WERI-Rb-1 (cell line): Measurements from ENCODE around the gene KSR1.

Experiments used
- DNase-seq: peaks from one replicate; pipeline ENCODE4 v3.0.0-alpha.2; 2020
- H3K27ac ChIP-seq: fragments of 250-450 bp; sonication (Bioruptor Pico); 2 replicates; pipeline ENCODE4 v1.5.1; 2020; ENCODE audit warnings: mild to moderate bottlenecking, moderate library complexity
- H3K27me3 ChIP-seq: fragments of 250-450 bp; sonication (Bioruptor Pico); 2 replicates; pipeline ENCODE4 v1.5.1; 2021; ENCODE audit warnings: mild to moderate bottlenecking, low read depth, moderate library complexity; ENCODE audit not compliant: insufficient read depth, severe bottlenecking
- H3K36me3 ChIP-seq: fragments of 250-450 bp; sonication (Bioruptor Pico); 2 replicates; pipeline ENCODE4 v1.5.1; 2020; ENCODE audit warnings: mild to moderate bottlenecking, moderate library complexity
- H3K4me3 ChIP-seq: 2 replicates; pipeline ENCODE4 v1.5.1; 2011; ENCODE audit warnings: low read depth, mild to moderate bottlenecking, control low read depth, low read length
- H3K9me3 ChIP-seq: fragments of 250-450 bp; sonication (Bioruptor Pico); 2 replicates; pipeline ENCODE4 v1.5.1; 2021; ENCODE audit warnings: mild to moderate bottlenecking, moderate library complexity; ENCODE audit not compliant: severe bottlenecking
- TF ChIP-seq, protein P1 (sequence below): IDR thresholded peaks from 2 replicates; pipeline ENCODE4 v1.5.1; 2011; ENCODE audit warnings: low read depth, mild to moderate bottlenecking, control low read depth, inconsistent platforms, low read length

The KSR1 gene

DNA sequence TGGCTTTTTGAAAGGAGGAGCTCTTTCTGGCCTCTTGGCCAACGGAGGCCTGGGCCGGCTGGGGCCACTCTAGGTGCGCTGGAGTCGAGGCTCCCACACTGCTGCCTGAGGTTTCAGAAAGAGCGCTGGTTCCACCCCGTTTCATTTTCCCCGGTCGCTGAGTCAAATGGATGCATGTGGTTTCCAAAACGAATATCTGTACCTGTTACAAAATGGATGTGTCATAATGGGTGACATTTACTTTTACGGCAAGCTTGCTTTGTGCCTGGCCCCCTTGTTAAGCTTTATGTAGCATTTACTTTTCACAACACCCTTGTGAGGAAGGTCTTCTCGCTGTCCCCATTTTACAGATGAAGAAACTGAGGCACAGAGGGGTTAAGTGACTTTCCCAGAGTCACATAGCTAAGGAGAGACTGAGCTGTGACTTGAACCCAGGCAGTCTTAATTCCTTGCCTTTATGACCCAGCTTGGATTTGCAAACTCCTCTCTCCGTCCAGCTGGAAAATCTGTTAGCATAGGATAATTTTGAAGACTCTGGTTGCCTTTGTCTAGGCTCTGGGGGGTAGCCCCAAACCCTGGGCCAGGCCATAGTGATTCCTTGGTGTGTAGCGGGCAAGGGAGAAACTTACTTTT, 10.6 kb downstream of the KSR1 start:
- no peak for DNase-seq
- TF ChIP-seq, protein P1, sequence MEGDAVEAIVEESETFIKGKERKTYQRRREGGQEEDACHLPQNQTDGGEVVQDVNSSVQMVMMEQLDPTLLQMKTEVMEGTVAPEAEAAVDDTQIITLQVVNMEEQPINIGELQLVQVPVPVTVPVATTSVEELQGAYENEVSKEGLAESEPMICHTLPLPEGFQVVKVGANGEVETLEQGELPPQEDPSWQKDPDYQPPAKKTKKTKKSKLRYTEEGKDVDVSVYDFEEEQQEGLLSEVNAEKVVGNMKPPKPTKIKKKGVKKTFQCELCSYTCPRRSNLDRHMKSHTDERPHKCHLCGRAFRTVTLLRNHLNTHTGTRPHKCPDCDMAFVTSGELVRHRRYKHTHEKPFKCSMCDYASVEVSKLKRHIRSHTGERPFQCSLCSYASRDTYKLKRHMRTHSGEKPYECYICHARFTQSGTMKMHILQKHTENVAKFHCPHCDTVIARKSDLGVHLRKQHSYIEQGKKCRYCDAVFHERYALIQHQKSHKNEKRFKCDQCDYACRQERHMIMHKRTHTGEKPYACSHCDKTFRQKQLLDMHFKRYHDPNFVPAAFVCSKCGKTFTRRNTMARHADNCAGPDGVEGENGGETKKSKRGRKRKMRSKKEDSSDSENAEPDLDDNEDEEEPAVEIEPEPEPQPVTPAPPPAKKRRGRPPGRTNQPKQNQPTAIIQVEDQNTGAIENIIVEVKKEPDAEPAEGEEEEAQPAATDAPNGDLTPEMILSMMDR: no peak
- H3K27ac ChIP-seq: no peak overlapping the region
- H3K27me3 ChIP-seq: no peaks in the 10 kb centered on the region
- no peak overlapping the region for H3K4me3 ChIP-seq
- H3K9me3 ChIP-seq: no peaks in the 10 kb centered on the region
- no peaks in the 10 kb centered on the region for H3K36me3 ChIP-seq

DNA sequence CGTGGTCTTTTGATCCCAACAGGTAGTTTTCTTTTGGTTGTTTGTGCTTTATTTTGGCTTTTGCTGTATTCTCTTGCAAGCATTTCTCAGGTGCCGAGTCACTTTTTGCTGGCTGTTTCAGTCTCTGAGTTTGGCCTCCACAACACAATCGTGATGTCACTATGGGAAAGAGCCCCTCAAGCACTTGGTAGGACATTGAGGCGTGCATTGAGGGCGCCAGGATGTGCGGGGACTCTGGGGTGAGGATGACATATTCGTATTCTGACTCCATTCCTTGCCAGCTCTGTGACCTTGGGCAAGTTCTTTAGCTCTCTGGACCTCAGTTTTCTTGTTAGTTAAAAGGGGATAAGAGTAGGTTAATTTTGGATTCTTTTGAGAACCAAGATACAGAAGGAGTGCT, 13.0 kb downstream of the KSR1 start:
- no peak overlapping the region for H3K27ac ChIP-seq
- no peaks in the 10 kb centered on the region for H3K27me3 ChIP-seq
- DNase-seq: no peak
- no peak overlapping the region for H3K4me3 ChIP-seq
- no peaks in the 10 kb centered on the region for H3K36me3 ChIP-seq
- TF ChIP-seq, protein P1: no peak
- H3K9me3 ChIP-seq: no peaks in the 10 kb centered on the region

DNA sequence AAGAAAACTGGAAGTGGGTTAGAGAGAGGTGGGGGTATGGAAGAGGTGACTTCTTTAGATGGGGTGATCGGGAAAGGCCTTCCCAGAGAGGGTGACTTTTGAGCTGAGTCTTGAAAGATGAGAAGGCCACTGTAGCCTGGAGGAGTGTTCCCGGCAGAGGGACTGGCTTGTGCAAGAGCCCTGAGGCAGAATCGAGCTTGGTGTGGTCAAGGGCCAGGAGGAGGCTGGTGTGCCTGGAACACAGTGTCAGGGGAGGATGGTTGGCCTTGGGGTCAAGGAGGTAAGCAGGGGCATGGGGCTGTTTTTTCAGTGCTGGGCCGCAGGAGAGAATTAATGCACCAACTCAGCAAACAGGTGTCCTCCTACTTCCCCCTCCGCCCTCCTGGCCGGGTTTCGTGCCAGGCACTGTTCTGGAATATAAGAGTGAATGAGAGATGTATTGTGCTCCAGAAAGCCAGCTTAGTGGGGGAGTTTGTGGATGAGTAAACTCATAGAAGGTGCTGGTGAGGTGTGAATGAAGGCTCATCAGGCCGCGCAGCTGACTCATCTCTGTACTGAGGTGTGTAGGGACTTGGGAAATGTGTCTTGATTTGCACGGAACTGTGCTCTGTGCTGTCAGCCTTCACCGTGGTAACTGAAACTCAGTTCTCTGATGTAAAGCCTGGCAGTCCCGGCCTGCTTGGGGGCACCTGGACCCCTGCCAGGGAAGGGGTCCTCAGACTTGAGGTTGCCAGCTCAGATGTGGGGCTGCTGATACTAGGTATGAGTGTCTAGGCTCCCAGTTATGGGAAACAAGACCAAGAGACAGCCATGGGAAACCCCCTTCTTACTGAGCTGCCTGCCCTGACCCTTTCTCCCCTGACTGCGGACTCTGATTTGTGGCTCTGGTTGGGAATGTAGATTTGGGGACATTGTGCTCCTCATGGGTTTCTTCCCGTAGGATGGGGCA, 15.3 kb downstream of the KSR1 start:
- Histone ChIP-seq H3K9me3 (no peaks in the 10 kb centered on the region), H3K36me3 (no peaks in the 10 kb centered on the region), H3K27me3 (no peaks in the 10 kb centered on the region), H3K27ac (no peak overlapping the region), H3K4me3 (no peak overlapping the region)
- TF ChIP-seq, protein P1: no peak
- DNase-seq: no peak

DNA sequence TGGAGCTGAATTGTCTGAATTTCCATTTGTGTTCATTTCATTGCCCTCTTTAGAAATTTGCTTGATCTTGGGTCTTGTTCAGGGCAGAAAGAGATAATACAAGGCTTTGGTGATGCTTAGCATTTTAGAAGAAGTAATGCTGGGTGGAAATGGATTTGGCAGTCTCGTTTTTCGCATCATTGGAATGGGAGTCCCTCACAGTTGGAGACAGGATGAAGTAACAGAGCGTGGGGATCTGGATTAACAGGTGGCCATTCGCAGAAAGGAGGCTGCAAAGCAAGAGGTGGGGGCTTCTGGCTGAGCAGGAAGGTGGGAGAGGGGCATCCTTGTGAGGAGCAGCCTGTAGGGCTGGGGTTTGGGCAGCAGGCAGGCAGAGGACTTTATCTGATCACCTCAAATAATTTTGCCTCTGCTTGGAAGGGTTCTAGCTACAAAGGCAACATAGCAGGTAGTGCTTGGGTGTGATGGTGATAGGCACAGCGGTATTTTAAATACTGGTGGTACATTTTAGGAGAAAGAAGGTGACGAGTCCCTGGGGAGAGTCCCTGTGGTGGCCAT, 17.0 kb downstream of the KSR1 start:
- Histone ChIP-seq H3K27ac (peak overlapping the region; percentile 45), H3K27me3 (no peaks in the 10 kb centered on the region), H3K36me3 (no peaks in the 10 kb centered on the region), H3K9me3 (no peaks in the 10 kb centered on the region), H3K4me3 (no peak overlapping the region)
- TF ChIP-seq, protein P1: no peak
- no peak for DNase-seq

DNA sequence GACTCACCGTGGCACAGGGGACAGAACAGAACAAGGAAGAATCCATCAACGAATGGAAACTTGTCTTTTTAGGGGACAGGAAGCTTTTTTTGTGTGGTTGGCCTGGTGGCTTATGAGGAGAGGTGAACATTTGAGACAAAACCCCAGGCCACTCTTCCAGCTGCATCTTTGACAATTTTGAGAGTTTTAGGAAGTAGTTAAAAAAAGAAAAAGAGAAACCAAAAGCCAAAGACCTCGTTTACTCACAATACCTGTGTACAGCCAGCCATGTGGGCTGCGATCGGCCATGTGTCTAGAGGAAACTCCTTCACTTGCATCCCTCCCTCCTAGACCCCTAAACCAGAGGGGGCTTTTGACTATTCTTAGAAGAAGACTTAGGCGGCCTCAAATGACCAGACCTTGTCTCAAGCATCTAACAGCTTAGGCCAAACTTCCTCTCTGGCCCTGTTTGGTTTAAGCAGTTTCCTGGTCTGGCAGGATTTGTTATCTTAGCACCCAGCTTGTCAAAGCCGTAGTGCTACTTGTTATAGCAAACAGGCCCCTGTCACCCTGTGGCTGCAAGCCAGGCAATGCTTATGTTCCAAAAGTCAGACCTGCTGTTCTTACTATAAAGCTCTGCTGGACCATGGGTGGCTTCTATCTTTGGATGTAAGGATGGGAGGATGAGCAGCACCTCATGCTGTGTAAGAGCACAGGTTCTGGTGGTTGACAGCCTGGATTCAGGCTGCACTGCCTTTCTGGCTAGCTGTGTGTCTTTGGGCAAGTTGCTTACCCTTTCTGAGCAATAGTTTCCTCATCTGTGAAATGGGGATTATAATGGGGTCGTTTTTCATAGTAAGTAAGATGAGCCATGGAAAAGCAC, 17.7 kb downstream of the KSR1 start:
- peak overlapping the region; percentile 45 for H3K27ac ChIP-seq
- H3K4me3 ChIP-seq: no peak overlapping the region
- TF ChIP-seq, protein P1: no peak
- H3K9me3 ChIP-seq: no peaks in the 10 kb centered on the region
- no peaks in the 10 kb centered on the region for H3K36me3 ChIP-seq
- H3K27me3 ChIP-seq: no peaks in the 10 kb centered on the region
- DNase-seq: peak; percentile 23
